ENCODE measurements around the gene BLOC1S6.
A peak's percentile ranks its signal among the peaks of the same experiment; 100 is the strongest.

The BLOC1S6 gene

DNA sequence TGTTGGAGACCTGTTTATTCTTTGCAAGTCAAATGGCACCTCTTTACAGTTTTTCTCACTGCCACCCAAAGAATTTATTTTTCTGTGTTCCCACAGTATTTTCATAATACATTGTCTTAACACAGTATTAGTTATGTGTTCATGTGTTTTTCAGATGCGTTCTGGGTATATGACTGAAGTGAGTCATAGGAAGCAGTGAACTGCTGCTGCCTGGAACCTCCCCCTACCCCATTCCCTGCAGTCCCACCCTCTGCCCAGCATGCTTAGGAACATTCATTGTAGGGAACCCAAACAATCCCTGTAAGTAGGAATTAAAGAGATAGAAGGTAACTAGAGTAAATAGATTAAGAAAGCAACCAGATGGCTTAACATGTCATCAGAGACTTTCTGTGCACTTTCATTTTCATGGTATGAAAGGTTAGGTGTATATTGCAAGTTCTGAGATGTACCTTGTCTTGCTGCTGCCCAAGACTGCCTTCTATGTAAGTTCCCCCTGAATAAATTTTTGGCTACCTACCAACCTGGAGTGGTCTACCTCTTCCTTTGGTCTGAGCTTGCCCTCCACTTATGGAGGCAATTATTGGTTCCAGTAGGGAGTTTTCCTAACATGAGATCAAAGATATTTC, 25.7 kb downstream of the BLOC1S6 start:
- H3K4me3 Mint-ChIP-seq, result no peak overlapping the region
- no peaks in the 10 kb centered on the region for H3K27me3 Mint-ChIP-seq
- H3K27ac Mint-ChIP-seq, result no peak overlapping the region
- no peaks in the 10 kb centered on the region for H3K4me1 Mint-ChIP-seq (ENCODE audit: low read depth)
- no peaks in the 10 kb centered on the region for H3K9me3 Mint-ChIP-seq (ENCODE audit: low read depth)
- no peaks in the 10 kb centered on the region for H3K36me3 Mint-ChIP-seq

DNA sequence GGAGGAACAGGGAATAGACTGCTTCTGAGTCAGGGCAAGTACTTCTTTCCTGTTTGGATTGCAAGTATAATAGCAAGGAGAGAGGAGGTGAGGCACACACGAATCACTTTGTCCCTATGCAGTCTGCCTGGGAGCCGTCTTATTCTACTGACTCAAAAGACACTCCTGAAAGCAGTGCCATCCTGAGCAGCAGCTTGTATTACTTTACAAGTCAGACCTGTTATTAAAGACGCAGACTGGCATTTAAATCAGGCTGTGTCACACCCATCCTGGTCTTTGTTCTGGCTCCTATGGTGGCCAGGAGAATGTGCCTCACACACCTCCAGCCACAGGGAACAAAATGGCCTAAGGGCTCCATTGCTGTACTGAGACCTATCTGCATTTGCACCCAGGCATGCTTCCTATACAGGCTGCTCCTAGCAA, 29.7 kb downstream of the BLOC1S6 start:
- H3K27me3 Mint-ChIP-seq, result no peaks in the 10 kb centered on the region
- no peaks in the 10 kb centered on the region for H3K9me3 Mint-ChIP-seq (ENCODE audit: low read depth)
- H3K36me3 Mint-ChIP-seq, result no peaks in the 10 kb centered on the region
- no peak overlapping the region for H3K4me3 Mint-ChIP-seq
- H3K4me1 Mint-ChIP-seq (ENCODE audit: low read depth), result no peaks in the 10 kb centered on the region
- H3K27ac Mint-ChIP-seq, result no peak overlapping the region

GRCh38 chr15:45618813-45619212, 31.6 kb downstream of the BLOC1S6 start:
- Mint-ChIP-seq H3K27me3 (no peaks in the 10 kb centered on the region), H3K36me3 (no peaks in the 10 kb centered on the region), H3K4me1 (ENCODE audit: low read depth) (no peaks in the 10 kb centered on the region), H3K27ac (no peak overlapping the region), H3K9me3 (ENCODE audit: low read depth) (no peaks in the 10 kb centered on the region), H3K4me3 (no peak overlapping the region)

- peaks cover 5% of the 10 kb centered on the region for H3K36me3 Mint-ChIP-seq
- H3K4me3 Mint-ChIP-seq, result no peak overlapping the region
- no peaks in the 10 kb centered on the region for H3K4me1 Mint-ChIP-seq (ENCODE audit: low read depth)
- no peak overlapping the region for H3K27ac Mint-ChIP-seq
- peaks cover 17% of the 10 kb centered on the region for H3K9me3 Mint-ChIP-seq (ENCODE audit: low read depth)
- no peaks in the 10 kb centered on the region for H3K27me3 Mint-ChIP-seq
Measured at GRCh38 chr15:45628136-45628535, 41.0 kb downstream of the BLOC1S6 start.

DNA sequence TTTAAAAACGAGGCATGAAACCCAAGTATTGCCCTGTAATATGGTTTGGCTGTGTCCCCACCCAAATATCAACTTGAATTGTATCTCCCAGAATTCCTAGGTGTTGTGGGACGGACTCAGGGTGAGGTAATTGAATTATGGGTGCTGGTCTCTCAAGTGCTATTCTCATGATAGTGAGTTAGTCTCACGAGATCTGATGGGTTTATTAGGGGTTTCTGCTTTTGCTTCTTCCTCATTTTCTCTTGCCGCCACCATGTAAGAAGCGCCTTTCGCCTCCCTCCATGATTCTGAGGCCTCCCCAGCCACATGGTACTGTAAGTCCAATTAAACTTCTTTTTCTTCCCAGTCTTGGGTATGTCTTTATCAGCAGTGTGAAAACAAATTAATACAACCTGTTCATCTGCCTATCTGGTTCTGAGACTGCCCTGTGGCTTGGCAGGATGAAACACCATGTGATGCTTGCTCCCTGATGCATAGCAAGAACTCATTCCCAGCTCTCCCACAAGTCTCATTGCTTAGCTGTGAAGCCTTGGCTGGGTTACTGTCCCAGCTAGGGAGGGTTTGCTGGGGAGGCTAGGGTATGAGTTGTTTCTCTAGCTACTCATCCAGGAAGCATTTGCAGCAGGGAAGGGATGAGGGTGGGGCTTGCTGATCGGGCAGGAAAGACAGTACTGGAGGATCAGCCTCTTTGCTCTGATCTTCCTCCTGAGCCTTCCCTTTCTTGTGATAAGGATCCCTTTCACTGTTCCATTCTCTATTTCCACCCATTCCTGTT, 43.9 kb downstream of the BLOC1S6 start:
- Mint-ChIP-seq H3K4me3 (no peak overlapping the region), H3K27ac (no peak overlapping the region), H3K4me1 (ENCODE audit: low read depth) (peaks cover 8% of the 10 kb centered on the region), H3K27me3 (no peaks in the 10 kb centered on the region), H3K9me3 (ENCODE audit: low read depth) (peaks cover 14% of the 10 kb centered on the region), H3K36me3 (peaks cover 4% of the 10 kb centered on the region)

DNA sequence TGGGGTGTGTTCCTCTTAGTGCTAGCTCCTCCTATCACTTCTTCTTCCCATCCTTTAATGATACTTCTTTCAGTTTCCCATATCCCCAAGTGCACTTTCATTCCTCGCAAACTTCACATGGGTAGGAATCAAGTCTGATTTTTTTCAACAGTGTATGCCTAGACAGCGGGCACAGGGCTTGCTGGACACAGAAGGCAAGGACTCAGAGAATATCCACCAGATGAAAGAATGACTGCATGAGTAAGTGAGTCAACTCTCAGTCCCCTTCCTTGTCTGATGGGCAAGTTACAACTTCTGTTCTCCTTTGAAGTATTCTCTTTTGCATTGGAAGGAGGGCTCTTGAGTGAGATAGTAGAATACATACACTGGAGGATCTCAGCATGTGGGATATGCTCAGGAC, 44.6 kb downstream of the BLOC1S6 start:
- H3K27me3 Mint-ChIP-seq, result no peaks in the 10 kb centered on the region
- H3K4me3 Mint-ChIP-seq, result no peak overlapping the region
- peaks cover 3% of the 10 kb centered on the region for H3K36me3 Mint-ChIP-seq
- H3K27ac Mint-ChIP-seq, result no peak overlapping the region
- H3K9me3 Mint-ChIP-seq (ENCODE audit: low read depth), result peaks cover 9% of the 10 kb centered on the region
- H3K4me1 Mint-ChIP-seq (ENCODE audit: low read depth), result peaks cover 12% of the 10 kb centered on the region

DNA sequence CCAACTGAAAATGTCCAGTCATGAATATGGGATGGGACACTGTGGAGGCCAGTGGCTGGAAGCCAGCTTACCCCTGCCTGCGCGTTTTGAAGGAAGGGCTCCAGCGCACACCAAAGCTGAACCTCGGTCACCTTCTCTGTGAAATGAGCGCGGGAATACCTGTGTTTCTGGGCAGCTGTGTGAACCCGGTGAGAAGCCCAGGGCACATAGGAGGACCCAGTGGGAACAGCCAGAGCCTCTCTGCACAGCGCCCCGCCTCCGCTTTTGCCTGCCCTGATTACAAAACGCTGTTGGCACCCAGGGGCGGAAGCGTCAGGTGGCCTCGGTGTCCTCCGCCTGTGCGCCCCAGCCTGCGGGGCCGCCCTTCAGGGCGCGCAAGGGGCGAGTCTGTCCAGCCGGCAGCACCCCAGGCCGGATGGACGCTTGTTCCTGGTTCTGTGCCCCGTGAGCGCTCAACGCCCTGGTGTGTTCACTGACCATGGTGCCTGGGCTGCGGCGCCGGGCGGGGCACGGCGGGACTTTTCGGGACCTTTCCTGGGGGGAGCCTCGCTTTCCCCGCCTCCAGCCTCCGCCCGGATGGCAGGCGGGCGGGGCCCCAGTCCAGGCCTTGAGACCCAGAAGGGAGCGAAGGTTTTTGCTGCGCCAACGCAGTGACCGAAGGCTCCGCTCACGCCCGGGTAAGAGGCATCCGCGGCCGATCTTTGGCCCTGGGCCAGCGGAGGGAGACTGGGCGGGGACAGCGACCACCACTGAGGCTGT, 47.4 kb downstream of the BLOC1S6 start, which contains the start of gene SQOR:
SQOR (plus strand) TSS at position 598 of the 759 bp plus-strand sequence. CDS start 23,895 bp downstream, outside the sequence.
- peak within 1 kb of the TSS; percentile 68 for H3K27ac Mint-ChIP-seq
- peaks cover 40% of the 10 kb centered on the region for H3K4me1 Mint-ChIP-seq (ENCODE audit: low read depth)
- no peaks in the 10 kb centered on the region for H3K9me3 Mint-ChIP-seq (ENCODE audit: low read depth)
- peaks cover 4% of the 10 kb centered on the region for H3K36me3 Mint-ChIP-seq
- peak within 1 kb of the TSS; percentile 92 for H3K4me3 Mint-ChIP-seq
- H3K27me3 Mint-ChIP-seq, result no peaks in the 10 kb centered on the region

- H3K4me1 Mint-ChIP-seq (ENCODE audit: low read depth), result peaks cover 45% of the 10 kb centered on the region
- no peaks in the 10 kb centered on the region for H3K27me3 Mint-ChIP-seq
- H3K4me3 Mint-ChIP-seq, result peak overlapping the region; percentile 92
- peaks cover 7% of the 10 kb centered on the region for H3K36me3 Mint-ChIP-seq
- H3K27ac Mint-ChIP-seq, result peak overlapping the region; percentile 68
- H3K9me3 Mint-ChIP-seq (ENCODE audit: low read depth), result no peaks in the 10 kb centered on the region
Measured at GRCh38 chr15:45635191-45635638, 48.0 kb downstream of the BLOC1S6 start.

GRCh38 chr15:45635763-45636292, 48.6 kb downstream of the BLOC1S6 start:
- Mint-ChIP-seq H3K27me3 (no peaks in the 10 kb centered on the region), H3K27ac (peak overlapping the region; percentile 68), H3K4me3 (peak overlapping the region; percentile 92), H3K4me1 (ENCODE audit: low read depth) (peaks cover 51% of the 10 kb centered on the region), H3K9me3 (ENCODE audit: low read depth) (no peaks in the 10 kb centered on the region), H3K36me3 (peaks cover 8% of the 10 kb centered on the region)

GRCh38 chr15:45637141-45637540, 50.0 kb downstream of the BLOC1S6 start:
- Mint-ChIP-seq H3K9me3 (ENCODE audit: low read depth) (no peaks in the 10 kb centered on the region), H3K4me1 (ENCODE audit: low read depth) (peaks cover 64% of the 10 kb centered on the region), H3K36me3 (peaks cover 9% of the 10 kb centered on the region), H3K4me3 (peak overlapping the region; percentile 82), H3K27ac (peak overlapping the region; percentile 92), H3K27me3 (no peaks in the 10 kb centered on the region)

DNA sequence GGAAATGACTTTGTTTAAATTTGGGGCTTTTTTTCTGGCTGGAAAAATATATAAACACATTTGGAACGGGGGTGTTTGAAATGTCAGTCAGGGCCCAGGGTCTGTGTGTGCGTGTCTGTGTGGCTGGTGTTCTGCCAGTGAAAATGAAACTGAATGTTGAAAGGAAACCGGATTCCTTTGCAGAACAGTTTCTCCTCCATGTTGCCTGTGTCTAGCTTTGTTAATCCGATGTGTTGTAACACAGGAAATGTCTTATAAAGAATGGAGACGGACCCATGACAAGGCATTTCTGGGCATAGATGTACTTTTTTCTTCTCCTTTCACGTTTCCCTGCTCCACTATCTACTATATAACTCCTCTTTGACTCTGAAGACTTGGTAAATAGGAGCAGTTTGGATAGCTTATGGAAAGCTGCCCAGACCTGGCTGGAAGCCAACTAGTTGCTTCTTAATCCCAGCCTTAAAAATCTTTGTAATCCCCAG, 50.4 kb downstream of the BLOC1S6 start:
- Mint-ChIP-seq H3K9me3 (ENCODE audit: low read depth) (no peaks in the 10 kb centered on the region), H3K4me3 (peak overlapping the region; percentile 82), H3K4me1 (ENCODE audit: low read depth) (peaks cover 69% of the 10 kb centered on the region), H3K27ac (peak overlapping the region; percentile 92), H3K36me3 (peaks cover 12% of the 10 kb centered on the region), H3K27me3 (no peaks in the 10 kb centered on the region)

DNA sequence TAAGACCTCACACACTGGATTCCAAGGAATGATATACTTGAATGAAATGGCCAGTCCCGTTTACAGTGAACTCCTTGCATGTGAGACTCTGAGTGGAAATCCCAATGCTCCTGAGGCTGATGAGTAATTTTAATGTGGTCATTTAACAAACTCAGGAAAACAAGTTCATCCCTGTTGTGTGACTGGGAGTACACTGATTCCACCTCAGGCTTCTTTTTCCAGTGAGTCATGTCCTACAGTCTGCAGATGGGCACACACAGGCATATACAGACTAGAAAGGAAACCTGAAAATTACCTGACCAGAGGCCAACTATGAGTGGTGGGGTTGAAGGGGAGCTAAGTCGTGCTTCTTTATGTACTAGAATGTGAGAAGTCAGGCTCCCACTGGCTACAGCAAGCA, 53.4 kb downstream of the BLOC1S6 start:
- H3K27me3 Mint-ChIP-seq, result no peaks in the 10 kb centered on the region
- H3K27ac Mint-ChIP-seq, result no peak overlapping the region
- no peaks in the 10 kb centered on the region for H3K9me3 Mint-ChIP-seq (ENCODE audit: low read depth)
- H3K36me3 Mint-ChIP-seq, result peaks cover 16% of the 10 kb centered on the region
- peaks cover 88% of the 10 kb centered on the region for H3K4me1 Mint-ChIP-seq (ENCODE audit: low read depth)
- H3K4me3 Mint-ChIP-seq, result no peak overlapping the region

DNA sequence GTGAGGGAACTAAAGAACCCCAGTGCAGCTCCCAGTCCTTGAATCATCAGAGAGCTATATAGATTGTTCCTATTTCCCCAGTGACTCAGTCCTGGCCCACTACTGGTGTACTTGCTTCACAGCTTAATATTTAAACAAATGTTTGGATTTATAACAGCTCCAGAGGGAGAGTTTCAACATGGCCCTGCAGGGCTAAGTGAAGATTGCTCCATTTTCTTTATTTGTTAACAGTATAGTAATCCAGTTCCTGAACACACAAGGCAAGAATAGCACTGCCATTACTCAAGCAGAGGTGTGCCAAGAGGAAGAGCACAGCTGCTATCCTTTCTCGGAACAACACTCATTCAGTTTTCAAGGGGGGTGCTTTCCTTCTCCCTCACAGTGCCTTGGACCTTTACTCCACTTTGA, 54.2 kb downstream of the BLOC1S6 start:
- H3K27ac Mint-ChIP-seq, result no peak overlapping the region

DNA sequence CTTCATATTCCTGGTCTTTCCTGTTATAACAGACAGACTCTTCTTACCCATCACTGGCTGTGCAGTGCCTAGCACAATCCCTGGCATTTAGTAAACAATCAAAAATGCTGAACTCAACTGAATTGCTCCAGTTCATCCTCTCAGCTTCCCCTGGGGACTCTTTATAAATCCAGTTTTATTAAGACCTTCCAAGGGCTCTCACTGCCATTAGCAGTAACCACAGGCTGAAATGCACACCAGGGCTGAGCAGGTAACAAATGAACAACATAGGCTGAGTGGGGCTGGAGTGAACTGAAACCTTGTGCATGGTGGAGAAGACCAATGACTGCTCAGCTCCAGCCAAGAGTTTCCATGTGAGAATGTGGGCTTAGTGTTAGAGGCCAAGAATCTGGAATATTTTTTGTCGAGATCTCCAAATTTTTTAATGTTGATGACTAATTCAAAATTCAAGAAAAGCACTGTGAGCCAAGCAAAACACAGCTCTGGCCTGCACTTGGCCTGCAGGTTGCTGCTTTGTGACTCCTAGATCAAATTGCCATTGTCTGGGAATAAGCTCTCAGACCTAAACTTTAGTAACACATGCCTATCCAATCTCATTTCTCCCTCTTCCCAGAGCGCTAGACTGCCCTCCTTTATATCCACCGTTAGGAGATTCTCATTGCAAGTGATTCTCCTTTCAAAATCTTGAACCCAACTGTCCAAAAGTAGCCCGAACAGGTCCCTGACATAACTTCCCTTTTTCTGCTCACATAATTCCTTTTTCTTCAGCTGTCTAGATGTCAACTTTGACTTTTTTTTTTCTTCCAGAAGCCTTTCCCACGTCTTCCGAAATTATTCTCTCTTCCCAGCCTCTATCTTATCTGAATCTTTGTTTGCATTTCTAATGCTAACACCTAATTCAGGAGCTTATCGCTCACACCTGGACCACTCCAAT, 55.1 kb downstream of the BLOC1S6 start:
- H3K27me3 Mint-ChIP-seq, result no peaks in the 10 kb centered on the region
- no peak overlapping the region for H3K27ac Mint-ChIP-seq
- H3K4me1 Mint-ChIP-seq (ENCODE audit: low read depth), result peaks cover 83% of the 10 kb centered on the region
- peaks cover 16% of the 10 kb centered on the region for H3K36me3 Mint-ChIP-seq
- no peak overlapping the region for H3K4me3 Mint-ChIP-seq
- H3K9me3 Mint-ChIP-seq (ENCODE audit: low read depth), result no peaks in the 10 kb centered on the region

More for the DNA sequence above, 54.2 kb downstream of the BLOC1S6 start:
- Mint-ChIP-seq H3K4me3 (no peak overlapping the region), H3K27me3 (no peaks in the 10 kb centered on the region), H3K9me3 (ENCODE audit: low read depth) (no peaks in the 10 kb centered on the region), H3K36me3 (peaks cover 16% of the 10 kb centered on the region), H3K4me1 (ENCODE audit: low read depth) (peaks cover 88% of the 10 kb centered on the region)

All from activated naive CD8-positive, alpha-beta T cell (primary cell).